Sigmoid colon (tissue), 4 donors: ENCODE results near the gene LTBP1.

Experiments
- CTCF ChIP-seq, 4 experiments: fragments of 450-650 bp in 3 of 4; fragments of 200-600 bp in 1 of 4; IDR thresholded peaks; one replicate each; pipeline ENCODE4 v1.5.1; 2016 to 2019; ENCODE audit warnings: antibody characterized with exemption in 4 of 4, mild to moderate bottlenecking in 3 of 4, moderate library complexity in 2 of 4
- EP300 ChIP-seq, 4 donors: sonication (generic); formaldehyde crosslinking; IDR thresholded peaks; one replicate each; pipeline ENCODE4 v1.6.1; 2017; ENCODE audit warnings: antibody characterized with exemption in 4 of 4
- POLR2A ChIP-seq, 2 donors: fragments of 450-650 bp; IDR thresholded peaks; one replicate each; pipeline ENCODE4 v1.6.1; 2016; ENCODE audit warnings: antibody characterized with exemption in 2 of 2, mild to moderate bottlenecking in 2 of 2, moderate library complexity in 2 of 2
- POLR2AphosphoS5 ChIP-seq, 4 donors: sonication (generic); formaldehyde crosslinking; IDR thresholded peaks; one replicate each; pipeline ENCODE4 v1.6.1; 2017; ENCODE audit warnings: antibody characterized with exemption in 4 of 4

GRCh38 chr2:33247365-33247764 is 300.6 kb downstream of the LTBP1 start:
- TF ChIP-seq CTCF (IDR thresholded peaks at IDR 0.05), result no peak
- no peak for TF ChIP-seq POLR2AphosphoS5 (IDR thresholded peaks at IDR 0.05)
- no peak for TF ChIP-seq POLR2A (IDR thresholded peaks at IDR 0.05)
- TF ChIP-seq EP300 (IDR thresholded peaks at IDR 0.05), result no peak
